ENCODE measurements around the gene RNF113A.

DNA sequence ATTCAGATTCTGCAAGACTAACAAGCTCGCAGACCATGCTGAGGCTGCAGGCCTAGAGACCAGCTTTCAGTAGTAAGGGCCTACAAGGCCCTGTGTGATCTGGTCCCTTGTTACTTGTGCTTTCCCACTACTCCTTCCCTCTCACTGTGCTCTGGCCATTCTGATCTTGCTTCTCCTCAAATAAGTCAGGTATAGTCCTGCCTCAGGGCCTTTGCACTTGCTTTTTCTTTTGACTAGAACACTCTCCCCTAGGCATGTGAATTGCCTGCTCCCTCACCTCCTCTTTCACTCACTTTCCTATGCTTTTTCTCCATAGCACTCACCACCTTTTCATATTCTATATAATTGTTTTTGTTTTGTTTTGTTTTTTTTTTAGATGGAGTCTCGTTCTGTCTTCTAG lies 46.3 kb upstream of the RNF113A start:
- TF ChIP-seq, protein P1, sequence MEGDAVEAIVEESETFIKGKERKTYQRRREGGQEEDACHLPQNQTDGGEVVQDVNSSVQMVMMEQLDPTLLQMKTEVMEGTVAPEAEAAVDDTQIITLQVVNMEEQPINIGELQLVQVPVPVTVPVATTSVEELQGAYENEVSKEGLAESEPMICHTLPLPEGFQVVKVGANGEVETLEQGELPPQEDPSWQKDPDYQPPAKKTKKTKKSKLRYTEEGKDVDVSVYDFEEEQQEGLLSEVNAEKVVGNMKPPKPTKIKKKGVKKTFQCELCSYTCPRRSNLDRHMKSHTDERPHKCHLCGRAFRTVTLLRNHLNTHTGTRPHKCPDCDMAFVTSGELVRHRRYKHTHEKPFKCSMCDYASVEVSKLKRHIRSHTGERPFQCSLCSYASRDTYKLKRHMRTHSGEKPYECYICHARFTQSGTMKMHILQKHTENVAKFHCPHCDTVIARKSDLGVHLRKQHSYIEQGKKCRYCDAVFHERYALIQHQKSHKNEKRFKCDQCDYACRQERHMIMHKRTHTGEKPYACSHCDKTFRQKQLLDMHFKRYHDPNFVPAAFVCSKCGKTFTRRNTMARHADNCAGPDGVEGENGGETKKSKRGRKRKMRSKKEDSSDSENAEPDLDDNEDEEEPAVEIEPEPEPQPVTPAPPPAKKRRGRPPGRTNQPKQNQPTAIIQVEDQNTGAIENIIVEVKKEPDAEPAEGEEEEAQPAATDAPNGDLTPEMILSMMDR (IDR thresholded peaks at IDR 0.05) = no peak
- no peak for TF ChIP-seq POLR2A (IDR thresholded peaks at IDR 0.05)

Data from Peyer's patch (tissue), 4 donors.